MCF 10A (cell line): ENCODE measurements around the gene SMG6. TPM values are rescaled to one million over a fixed set of nuclear protein-coding genes. Genes with fewer than 3 reads are reported as not detected.

Source experiments
- BruUV-seq: library from RNA; stranded (reverse); fragments of 400-500 nt; replicated peaks from 2 replicates; lab custom pipeline; 2021; lab: Mats Ljungman, UMichigan
- CTCF ChIA-PET: fragments of 300-600 bp; sonication (Branson Sonifier 250); formaldehyde crosslinking; extraction: SDS; loops from one replicate; lab custom pipeline; 2021; ENCODE audit warnings: antibody characterized with exemption, inconsistent platforms; lab: Yijun Ruan, JAX
- POLR2A ChIA-PET: fragments of 300-600, 350-650 bp; sonication (Branson Sonifier 250); formaldehyde crosslinking; extraction: SDS; loops from one replicate; lab custom pipeline; 2020; ENCODE audit warnings: antibody characterized with exemption, inconsistent platforms; lab: Yijun Ruan, JAX
- DNase-seq: peaks from one replicate; pipeline ENCODE4 v3.0.0-alpha.2; 2018; ENCODE audit not compliant: unreplicated experiment
- H3K27ac Mint-ChIP-seq: one replicate; pipeline ENCODE4 v1.8.0; 2022; ENCODE audit warnings: mild to moderate bottlenecking, low read depth, mixed read lengths; ENCODE audit not compliant: unreplicated experiment
- H3K27me3 Mint-ChIP-seq: one replicate; pipeline ENCODE4 v1.8.0; 2022; ENCODE audit warnings: mixed read lengths; ENCODE audit not compliant: insufficient read depth, unreplicated experiment
- H3K36me3 Mint-ChIP-seq: one replicate; pipeline ENCODE4 v1.8.0; 2022; ENCODE audit warnings: mild to moderate bottlenecking, moderate library complexity, mixed read lengths; ENCODE audit not compliant: insufficient read depth, unreplicated experiment
- H3K4me1 Mint-ChIP-seq: one replicate; pipeline ENCODE4 v1.8.0; 2022; ENCODE audit warnings: mixed read lengths; ENCODE audit not compliant: insufficient read depth, unreplicated experiment
- H3K4me3 Mint-ChIP-seq: one replicate; pipeline ENCODE4 v1.8.0; 2022; ENCODE audit warnings: mild to moderate bottlenecking, moderate library complexity, mixed read lengths; ENCODE audit not compliant: unreplicated experiment
- H3K9me3 Mint-ChIP-seq: one replicate; pipeline ENCODE4 v1.8.0; 2022; ENCODE audit warnings: mixed read lengths; ENCODE audit not compliant: unreplicated experiment
- CTCF ChIP-seq: fragments of 200-600 bp; IDR thresholded peaks from one replicate; pipeline ENCODE4 v1.8.0; 2022; ENCODE audit warnings: antibody characterized with exemption, mild to moderate bottlenecking; ENCODE audit not compliant: unreplicated experiment
- intact Hi-C: fragments of 100-400 bp; cut with micrococcal nuclease; formaldehyde crosslinking; loops from 2 replicates; pipeline ENCODE4 v1.14.1; 2022
- total RNA-seq: library from RNA; stranded (reverse); gene quantifications from 2 replicates; pipeline ENCODE4 v1.2.3, GENCODE V29; 2022

Gene SMG6
- total RNA-seq, 1 experiment from 2014 or later: 17.0 TPM

GRCh38 chr17:2076087-2076984, 227.2 kb downstream of the SMG6 start:
- H3K9me3 Mint-ChIP-seq: no peaks in the 10 kb centered on the region
- CTCF ChIA-PET: interaction anchor here (0.6 to 1.1 kb wide), 3 partner anchors 8 to 168 kb away, joined by 3 to 5 read pairs (median 4); no protein-coding TSS in a partner anchor
- no peak for DNase-seq
- intact Hi-C loops: no loop called here
- POLR2A ChIA-PET: interaction anchor here (0.6 to 0.9 kb wide), 2 partner anchors 17 to 676 kb away, joined by 3 read pairs; partner anchors contain the start of gene YWHAE
- BruUV-seq: no TSS peak
- H3K36me3 Mint-ChIP-seq: peaks cover 41% of the 10 kb centered on the region
- peak overlapping the region; percentile 63 for H3K27ac Mint-ChIP-seq
- H3K4me3 Mint-ChIP-seq: no peak overlapping the region
- H3K27me3 Mint-ChIP-seq: no peaks in the 10 kb centered on the region
- TF ChIP-seq CTCF: no peak
- H3K4me1 Mint-ChIP-seq: peaks cover 14% of the 10 kb centered on the region

- H3K4me3 Mint-ChIP-seq: no peak overlapping the region
- H3K27ac Mint-ChIP-seq: no peak overlapping the region
- peak; percentile 26 for DNase-seq
- ChIA-PET POLR2A (interaction anchor here (0.5 to 0.9 kb wide), 3 partner anchors 18 to 676 kb away, joined by 3 read pairs; partner anchors contain the start of gene YWHAE), CTCF (interaction anchor here (0.6 to 1.1 kb wide), 2 partner anchors 9 to 169 kb away, joined by 3 to 5 read pairs; no protein-coding TSS in a partner anchor)
- BruUV-seq: no TSS peak
- H3K27me3 Mint-ChIP-seq: no peaks in the 10 kb centered on the region
- H3K9me3 Mint-ChIP-seq: no peaks in the 10 kb centered on the region
- TF ChIP-seq CTCF: no peak
- peaks cover 48% of the 10 kb centered on the region for H3K36me3 Mint-ChIP-seq
- H3K4me1 Mint-ChIP-seq: peaks cover 14% of the 10 kb centered on the region
- intact Hi-C loops: no loop called here
Observed at GRCh38 chr17:2075336-2076086, 228.1 kb downstream of the SMG6 start.

GRCh38 chr17:2074919-2075318, 228.7 kb downstream of the SMG6 start:
- Mint-ChIP-seq H3K27me3 (no peaks in the 10 kb centered on the region), H3K9me3 (no peaks in the 10 kb centered on the region), H3K27ac (no peak overlapping the region), H3K36me3 (peaks cover 49% of the 10 kb centered on the region), H3K4me1 (peaks cover 14% of the 10 kb centered on the region), H3K4me3 (no peak overlapping the region)
- CTCF ChIA-PET: no interaction called here
- intact Hi-C loops: no loop called here
- POLR2A ChIA-PET: interaction anchor here (0.5 kb wide), 1 partner anchor 66 kb away, joined by 3 read pairs; no protein-coding TSS in a partner anchor
- no TSS peak for BruUV-seq
- no peak for DNase-seq
- no peak for TF ChIP-seq CTCF
